Thyroid gland (tissue), 4 donors: Measurements from ENCODE around the gene NOM1.

ENCODE experiments used
- CTCF ChIP-seq, 6 experiments: fragments of 200-600 bp in 3 of 6; fragments of 450-650 bp in 3 of 6; sonication (generic) in 3 of 6; IDR thresholded peaks; one replicate each; pipeline ENCODE4 v1.5.1; 2016 to 2019; ENCODE audit warnings: antibody characterized with exemption in 6 of 6, mild to moderate bottlenecking in 2 of 6, inconsistent platforms in 1 of 6, moderate library complexity in 1 of 6
- POLR2A ChIP-seq, 2 donors: fragments of 450-650 bp; IDR thresholded peaks; one replicate each; pipeline ENCODE4 v1.6.1; 2017; ENCODE audit warnings: antibody characterized with exemption in 2 of 2, mild to moderate bottlenecking in 2 of 2, moderate library complexity in 1 of 2

GRCh38 chr7:156920076-156920475 lies 29.4 kb upstream of the NOM1 start:
- TF ChIP-seq CTCF (IDR thresholded peaks at IDR 0.05), result no peak
- no peak for TF ChIP-seq POLR2A (IDR thresholded peaks at IDR 0.05)
